GM12865 (cell line): Measurements from ENCODE around the gene GALNT2.

Source experiments
- DNase-seq: peaks from one replicate; pipeline ENCODE4 v3.0.0; 2010; ENCODE audit warnings: low read depth
- H3K4me3 ChIP-seq: 2 replicates; pipeline ENCODE4 v1.5.1; 2011; ENCODE audit warnings: mild to moderate bottlenecking, low read depth, low read length, control low read depth
- CTCF ChIP-seq: IDR thresholded peaks from 2 replicates; pipeline ENCODE4 v1.5.1; 2011; ENCODE audit warnings: low read length, control low read depth, low read depth, inconsistent platforms; ENCODE audit not compliant: insufficient read depth; ENCODE audit errors: missing control alignments

The GALNT2 gene

GRCh38 chr1:230226814-230227213 lies 159.8 kb downstream of the GALNT2 start:
- H3K4me3 ChIP-seq = no peak overlapping the region
- TF ChIP-seq CTCF = no peak
- no peak for DNase-seq

- TF ChIP-seq CTCF = no peak
- no peak overlapping the region for H3K4me3 ChIP-seq
- DNase-seq = no peak
These were observed 161.3 kb downstream of the GALNT2 start for GRCh38 chr1:230228236-230228897.

- H3K4me3 ChIP-seq = no peak overlapping the region
- TF ChIP-seq CTCF = no peak
- no peak for DNase-seq
These were observed 163.2 kb downstream of the GALNT2 start for GRCh38 chr1:230230273-230230672.

- DNase-seq = no peak
- H3K4me3 ChIP-seq = no peak overlapping the region
- no peak for TF ChIP-seq CTCF
These were observed 164.1 kb downstream of the GALNT2 start for GRCh38 chr1:230230948-230231773.

- H3K4me3 ChIP-seq = no peak overlapping the region
- TF ChIP-seq CTCF = no peak
- no peak for DNase-seq
These were observed 164.7 kb downstream of the GALNT2 start for GRCh38 chr1:230231774-230232145.

GRCh38 chr1:230232371-230232771 lies 165.3 kb downstream of the GALNT2 start:
- H3K4me3 ChIP-seq = no peak overlapping the region
- TF ChIP-seq CTCF = no peak
- no peak for DNase-seq
